Mesendoderm (in vitro differentiated cells): ENCODE data around the gene ZNF350.
"Not testable (repeated sequence)": the region's sequence is repeated elsewhere in the genome, so short reads cannot be mapped to it uniquely, and the experiment has no call there.

ENCODE experiments used
- DNase-seq: peaks from one replicate; pipeline ENCODE4 v3.0.0; 2013
- H2AK5ac ChIP-seq: 2 replicates; pipeline ENCODE4 v1.6.1; 2013; ENCODE audit warnings: low read length, inconsistent platforms
- H2BK120ac ChIP-seq: 2 replicates; pipeline ENCODE4 v1.6.1; 2013; ENCODE audit warnings: low read depth, mild to moderate bottlenecking, low read length, moderate library complexity, mixed read lengths
- H2BK15ac ChIP-seq: replicated peaks from 2 replicates; pipeline ENCODE4 v1.6.1; 2013; ENCODE audit warnings: low read depth, mild to moderate bottlenecking, moderate library complexity
- H2BK5ac ChIP-seq: 2 replicates; pipeline ENCODE4 v1.6.1; 2013; ENCODE audit warnings: low read length, inconsistent platforms
- H3K18ac ChIP-seq: 2 replicates; pipeline ENCODE4 v1.6.1; 2013; ENCODE audit warnings: mild to moderate bottlenecking, low read length, mixed read lengths
- H3K23ac ChIP-seq: one replicate; pipeline ENCODE4 v1.6.1; 2013; ENCODE audit warnings: low read length
- H3K27ac ChIP-seq: 2 replicates; pipeline ENCODE4 v1.5.1; 2013; ENCODE audit warnings: low read depth, mild to moderate bottlenecking, inconsistent platforms, low read length, moderate library complexity
- H3K27me3 ChIP-seq: 2 replicates; pipeline ENCODE4 v1.6.1; 2013; ENCODE audit warnings: low read length, control low read depth, mild to moderate bottlenecking, inconsistent platforms; ENCODE audit not compliant: insufficient read depth, poor library complexity
- H3K36me3 ChIP-seq: 2 replicates; pipeline ENCODE4 v1.6.1; 2013; ENCODE audit warnings: low read length, inconsistent platforms; ENCODE audit not compliant: control insufficient read depth, insufficient read depth
- H3K4ac ChIP-seq: one replicate; pipeline ENCODE4 v1.6.1; 2013; ENCODE audit warnings: low read depth, mild to moderate bottlenecking, low read length, moderate library complexity
- H3K4me1 ChIP-seq: 2 replicates; pipeline ENCODE4 v1.6.1; 2013; ENCODE audit warnings: low read depth, low read length, inconsistent platforms; ENCODE audit not compliant: control insufficient read depth
- H3K4me2 ChIP-seq: 2 replicates; pipeline ENCODE4 v1.6.1; 2013; ENCODE audit warnings: low read length
- H3K4me3 ChIP-seq: 2 replicates; pipeline ENCODE4 v1.5.1; 2013; ENCODE audit warnings: mild to moderate bottlenecking, low read length
- H3K56ac ChIP-seq: one replicate; pipeline ENCODE4 v1.6.1; 2013; ENCODE audit warnings: low read length
- H3K79me1 ChIP-seq: 2 replicates; pipeline ENCODE4 v1.6.1; 2013; ENCODE audit warnings: low read length, inconsistent platforms
- H3K79me2 ChIP-seq: 2 replicates; pipeline ENCODE4 v1.6.1; 2013; ENCODE audit warnings: mild to moderate bottlenecking, low read length; ENCODE audit not compliant: control insufficient read depth, insufficient read depth
- H3K9ac ChIP-seq: 2 replicates; pipeline ENCODE4 v1.6.1; 2013; ENCODE audit warnings: low read length, inconsistent platforms
- H4K5ac ChIP-seq: one replicate; pipeline ENCODE4 v1.6.1; 2013; ENCODE audit warnings: low read length
- H4K8ac ChIP-seq: one replicate; pipeline ENCODE4 v1.6.1; 2013; ENCODE audit warnings: low read depth, mild to moderate bottlenecking, control low read depth, low read length, moderate library complexity
- WGBS: extraction: QIAGEN DNeasy Blood & Tissue Kit; methylation state at CpG from one replicate; pipeline ENCODE4 v1.1.7; 2013; ENCODE audit warnings: low lambda C conversion rate, missing lambda C conversion rate; ENCODE audit not compliant: insufficient coverage; ENCODE audit errors: extremely low coverage; 5-methylcytosine and 5-hydroxymethylcytosine counted together

The ZNF350 gene

DNA sequence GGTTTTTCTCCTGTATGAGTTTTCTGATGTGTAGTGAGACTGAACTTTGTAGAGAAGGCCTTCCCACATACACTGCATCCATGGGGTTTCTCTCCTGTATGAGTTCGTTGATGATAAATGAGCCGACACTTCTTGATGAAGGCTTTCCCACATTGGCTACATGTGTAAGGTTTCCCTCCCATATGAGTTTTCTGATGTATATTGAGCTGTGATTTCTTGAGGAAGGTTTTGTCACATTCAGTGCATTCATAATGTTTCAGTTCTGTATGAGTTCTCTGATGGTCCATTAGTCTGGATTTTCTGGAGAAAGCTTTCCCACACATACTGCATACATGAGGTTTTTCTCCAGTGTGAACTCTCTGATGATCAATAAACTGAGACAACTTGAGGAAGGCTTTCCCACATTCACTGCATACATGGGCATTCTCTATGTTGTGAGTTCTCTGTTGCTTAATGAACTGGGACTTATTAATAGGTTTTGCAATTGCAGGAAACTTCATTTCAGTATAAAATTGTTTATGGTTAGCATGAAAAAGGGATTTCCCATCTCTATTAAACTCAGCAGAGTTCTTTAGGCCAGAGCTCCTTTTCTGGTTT, 7.5 kb upstream of the ZNF350 start:
- Histone ChIP-seq H3K27ac (no peak overlapping the region), H3K9ac (no peak overlapping the region), H3K4ac (no peak overlapping the region), H2BK5ac (no peak overlapping the region), H4K8ac (no peak overlapping the region), H3K56ac (no peak overlapping the region), H2AK5ac (no peak overlapping the region), H3K79me1 (no peaks in the 10 kb centered on the region), H3K27me3 (no peaks in the 10 kb centered on the region), H2BK120ac (no peak overlapping the region), H3K4me3 (peak overlapping the region; percentile 5), H3K18ac (no peak overlapping the region), H2BK15ac (no peak overlapping the region), H4K5ac (no peak overlapping the region), H3K36me3 (peaks cover 6% of the 10 kb centered on the region), H3K4me1 (no peaks in the 10 kb centered on the region), H3K79me2 (no peaks in the 10 kb centered on the region), H3K4me2 (no peak overlapping the region), H3K23ac (no peak overlapping the region)
- no CpG with 5 or more reads among the region's 2 CpGs for WGBS
- peak; percentile 17 for DNase-seq

DNA sequence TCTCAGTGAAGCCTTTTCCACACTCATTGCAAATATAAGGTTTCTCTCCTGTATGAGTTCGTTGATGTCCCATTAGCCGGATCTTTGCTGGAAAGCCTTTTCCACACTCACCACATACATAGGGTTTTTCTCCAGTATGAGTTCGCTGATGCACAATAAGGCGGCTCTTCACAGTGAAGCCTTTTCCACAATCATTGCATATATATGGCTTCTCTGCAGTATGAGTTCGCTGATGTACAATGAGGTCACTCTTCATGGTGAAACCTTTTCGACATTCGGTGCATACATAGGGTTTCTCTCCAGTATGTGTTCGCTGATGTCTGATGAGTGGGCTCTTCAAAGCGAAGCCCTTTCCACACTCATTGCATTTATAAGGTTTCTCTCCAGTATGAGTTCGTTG, 6.8 kb upstream of the ZNF350 start:
- no peak overlapping the region for H3K4me2 ChIP-seq
- H2BK120ac ChIP-seq: no peak overlapping the region
- no peak overlapping the region for H2BK5ac ChIP-seq
- no peak overlapping the region for H3K18ac ChIP-seq
- no peaks in the 10 kb centered on the region for H3K27me3 ChIP-seq
- no peaks in the 10 kb centered on the region for H3K4me1 ChIP-seq
- no peak overlapping the region for H3K23ac ChIP-seq
- H4K8ac ChIP-seq: no peak overlapping the region
- no peak overlapping the region for H3K27ac ChIP-seq
- H3K4me3 ChIP-seq: peak overlapping the region; percentile 9
- H3K56ac ChIP-seq: no peak overlapping the region
- no peaks in the 10 kb centered on the region for H3K79me2 ChIP-seq
- DNase-seq: no peak
- no peak overlapping the region for H2BK15ac ChIP-seq
- no CpG with 5 or more reads among the region's 10 CpGs for WGBS
- H4K5ac ChIP-seq: no peak overlapping the region
- H3K36me3 ChIP-seq: peaks cover 6% of the 10 kb centered on the region
- no peak overlapping the region for H3K4ac ChIP-seq
- H2AK5ac ChIP-seq: no peak overlapping the region
- H3K9ac ChIP-seq: no peak overlapping the region
- no peaks in the 10 kb centered on the region for H3K79me1 ChIP-seq

DNA sequence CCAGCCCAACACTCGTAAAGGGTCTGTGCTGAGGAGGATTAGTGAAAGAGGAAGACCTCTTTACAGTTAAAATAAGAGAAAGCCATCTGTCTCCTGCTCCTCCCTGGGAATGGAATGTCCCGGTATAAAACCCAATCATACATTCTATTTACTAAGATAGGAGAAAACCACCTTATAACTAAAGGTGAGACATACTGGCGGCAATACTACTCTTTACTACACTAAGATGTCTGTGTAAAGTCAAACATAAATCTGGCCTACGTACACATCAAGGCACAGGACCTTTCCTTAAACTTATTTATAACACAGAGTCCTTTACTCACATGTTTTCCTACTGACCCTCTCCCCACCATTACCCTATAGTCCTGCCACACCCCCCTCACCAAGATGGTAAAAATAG, 3.3 kb downstream of the ZNF350 start:
- H3K4me1 ChIP-seq: no peaks in the 10 kb centered on the region
- H3K4ac ChIP-seq: no peak overlapping the region
- H3K79me1 ChIP-seq: peaks cover 4% of the 10 kb centered on the region
- no peak overlapping the region for H2AK5ac ChIP-seq
- no CpG with 5 or more reads among the region's 4 CpGs for WGBS
- no peak overlapping the region for H3K4me2 ChIP-seq
- no peak overlapping the region for H2BK15ac ChIP-seq
- H2BK120ac ChIP-seq: no peak overlapping the region
- no peak overlapping the region for H3K4me3 ChIP-seq
- H4K5ac ChIP-seq: no peak overlapping the region
- no peak overlapping the region for H3K27ac ChIP-seq
- no peak overlapping the region for H2BK5ac ChIP-seq
- no peak for DNase-seq
- no peak overlapping the region for H3K18ac ChIP-seq
- H3K23ac ChIP-seq: no peak overlapping the region
- H3K79me2 ChIP-seq: peaks cover 11% of the 10 kb centered on the region
- no peaks in the 10 kb centered on the region for H3K36me3 ChIP-seq
- H3K9ac ChIP-seq: no peak overlapping the region
- no peak overlapping the region for H3K56ac ChIP-seq
- H3K27me3 ChIP-seq: no peaks in the 10 kb centered on the region
- no peak overlapping the region for H4K8ac ChIP-seq

DNA sequence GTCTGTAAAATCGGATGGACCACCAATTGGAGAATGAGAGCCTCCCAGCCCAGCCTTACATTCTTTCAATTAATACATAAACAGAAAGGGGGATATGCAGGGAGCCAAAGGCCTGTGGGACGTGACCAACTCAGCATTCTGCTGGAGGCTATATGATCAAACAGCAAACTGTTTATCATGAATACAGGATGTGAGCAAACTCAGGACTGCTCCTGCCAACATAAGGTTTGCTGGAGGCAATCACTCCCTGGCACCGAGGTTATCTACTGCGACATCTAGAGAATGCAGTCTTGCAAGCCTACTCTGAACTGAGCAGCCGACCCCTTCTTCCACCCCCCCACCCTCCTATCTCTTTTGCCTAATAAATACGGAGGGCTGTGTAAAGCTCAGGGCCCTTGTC, 5.7 kb downstream of the ZNF350 start:
- peak; percentile 16 for DNase-seq
- H3K79me1 ChIP-seq, H3K56ac ChIP-seq, H4K8ac ChIP-seq, H2BK5ac ChIP-seq, H2AK5ac ChIP-seq, H3K4me2 ChIP-seq, H2BK120ac ChIP-seq, H3K79me2 ChIP-seq, H2BK15ac ChIP-seq, H3K4me3 ChIP-seq, H3K9ac ChIP-seq, H3K36me3 ChIP-seq, H4K5ac ChIP-seq, H3K4ac ChIP-seq, H3K23ac ChIP-seq, H3K4me1 ChIP-seq, H3K27me3 ChIP-seq, H3K18ac ChIP-seq, H3K27ac ChIP-seq: not testable (repeated sequence)
- no CpG with 5 or more reads among the region's 6 CpGs for WGBS

DNA sequence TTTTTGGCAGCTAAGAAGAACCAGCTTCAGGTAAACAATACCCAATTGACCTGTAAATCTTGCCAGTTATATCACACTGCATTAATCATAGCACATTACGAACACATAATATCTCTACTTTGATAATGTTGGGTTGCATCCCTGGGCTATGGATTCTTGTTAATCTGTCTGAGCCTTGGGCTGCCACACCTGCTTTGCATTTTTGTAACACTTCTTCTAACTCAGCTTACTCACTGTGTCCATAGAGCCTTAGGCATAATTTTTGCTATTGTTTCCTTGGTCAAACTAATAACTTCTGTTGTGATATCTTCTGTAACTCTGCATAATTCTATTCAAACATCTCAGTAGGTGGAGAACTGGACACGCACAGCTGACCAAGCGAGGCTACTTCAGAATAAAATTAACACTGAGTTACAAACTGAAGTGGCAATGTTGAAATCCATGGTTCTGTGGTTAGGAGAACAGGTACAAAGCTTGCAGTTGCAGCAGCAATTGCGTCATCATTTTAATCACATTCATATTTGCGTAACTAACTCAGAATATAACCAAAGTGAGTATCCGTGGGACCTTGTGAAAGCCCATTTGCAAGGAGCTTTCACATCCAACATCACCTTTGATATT, 6.4 kb downstream of the ZNF350 start:
- DNase-seq: no peak
- Histone ChIP-seq H2BK120ac (no peak overlapping the region), H3K79me1 (no peaks in the 10 kb centered on the region)

DNA sequence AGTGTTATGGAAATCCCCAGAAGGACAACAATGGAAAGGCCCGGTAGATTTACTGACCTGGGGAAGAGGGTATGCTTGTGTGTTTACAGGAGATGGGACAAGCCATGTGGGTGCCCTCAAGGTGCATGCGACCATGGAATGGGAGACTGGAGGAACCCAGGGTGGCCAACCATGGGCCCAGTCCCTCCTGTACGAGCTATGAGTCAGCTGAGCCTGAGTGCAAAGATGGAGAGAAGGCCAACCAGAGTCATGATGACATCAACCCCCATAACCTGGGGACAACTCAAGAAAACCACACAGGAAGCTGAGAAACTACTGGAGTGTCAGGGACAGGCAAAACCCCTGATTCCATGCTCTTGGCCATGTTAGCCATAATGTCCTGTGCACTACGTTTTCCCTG, 7.8 kb downstream of the ZNF350 start:
- H4K8ac ChIP-seq: no peak overlapping the region
- no peak overlapping the region for H2BK15ac ChIP-seq
- no peak overlapping the region for H3K56ac ChIP-seq
- H2BK120ac ChIP-seq: no peak overlapping the region
- H3K4me1 ChIP-seq: no peaks in the 10 kb centered on the region
- no peak overlapping the region for H4K5ac ChIP-seq
- no peak for DNase-seq
- whole genome bisulfite sequencing: no CpG with 5 or more reads among the region's 4 CpGs
- no peaks in the 10 kb centered on the region for H3K27me3 ChIP-seq
- no peaks in the 10 kb centered on the region for H3K79me1 ChIP-seq
- H3K27ac ChIP-seq: no peak overlapping the region
- no peaks in the 10 kb centered on the region for H3K36me3 ChIP-seq
- no peak overlapping the region for H3K4ac ChIP-seq
- no peak overlapping the region for H3K18ac ChIP-seq
- H3K4me2 ChIP-seq: no peak overlapping the region
- H2AK5ac ChIP-seq: no peak overlapping the region
- H3K23ac ChIP-seq: no peak overlapping the region
- no peak overlapping the region for H3K9ac ChIP-seq
- no peak overlapping the region for H2BK5ac ChIP-seq
- no peak overlapping the region for H3K4me3 ChIP-seq
- peaks cover 2% of the 10 kb centered on the region for H3K79me2 ChIP-seq

More for the DNA sequence above, 6.4 kb downstream of the ZNF350 start:
- H3K4ac ChIP-seq: no peak overlapping the region
- no peak overlapping the region for H2BK5ac ChIP-seq
- H3K27ac ChIP-seq: no peak overlapping the region
- H3K79me2 ChIP-seq: peaks cover 2% of the 10 kb centered on the region
- H2BK15ac ChIP-seq: no peak overlapping the region
- no peak overlapping the region for H3K18ac ChIP-seq
- WGBS: no CpG with 5 or more reads among the region's 6 CpGs
- no peak overlapping the region for H3K4me3 ChIP-seq
- H3K27me3 ChIP-seq: no peaks in the 10 kb centered on the region
- no peak overlapping the region for H3K4me2 ChIP-seq
- H4K5ac ChIP-seq: no peak overlapping the region
- H3K9ac ChIP-seq: no peak overlapping the region
- no peak overlapping the region for H3K23ac ChIP-seq
- no peak overlapping the region for H2AK5ac ChIP-seq
- no peak overlapping the region for H3K56ac ChIP-seq
- H3K4me1 ChIP-seq: no peaks in the 10 kb centered on the region
- no peaks in the 10 kb centered on the region for H3K36me3 ChIP-seq
- no peak overlapping the region for H4K8ac ChIP-seq
